ENCODE data around the gene CYB5R3.
"Not testable (repeated sequence)": the region's sequence is repeated elsewhere in the genome, so short reads cannot be mapped to it uniquely, and the experiment has no call there.

The CYB5R3 gene

DNA sequence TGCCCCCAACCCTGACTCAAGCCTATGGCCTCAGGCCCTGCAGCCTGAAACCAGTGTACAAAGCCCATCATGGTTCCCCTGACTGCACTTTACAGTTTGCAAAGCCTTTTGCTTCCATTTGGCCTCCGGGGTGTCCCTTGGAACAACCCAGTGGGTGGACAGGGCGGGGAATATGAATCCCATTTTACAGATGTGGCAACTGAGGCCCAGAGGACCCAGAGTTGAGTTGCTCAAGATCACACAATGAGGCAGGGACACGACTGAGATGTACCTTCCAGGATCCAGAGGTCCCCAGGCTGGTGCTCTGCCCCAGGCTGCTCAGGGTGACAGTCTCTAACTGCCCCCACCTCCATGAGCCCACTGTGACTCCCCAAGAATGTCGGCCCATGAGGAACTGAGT lies 29.1 kb downstream of the CYB5R3 start:
- no peaks in the 10 kb centered on the region for H3K27me3 ChIP-seq (ENCODE audit: control insufficient read depth, insufficient read depth, low read length)
- H3K4me1 ChIP-seq: no peaks in the 10 kb centered on the region
- TF ChIP-seq, protein P1, sequence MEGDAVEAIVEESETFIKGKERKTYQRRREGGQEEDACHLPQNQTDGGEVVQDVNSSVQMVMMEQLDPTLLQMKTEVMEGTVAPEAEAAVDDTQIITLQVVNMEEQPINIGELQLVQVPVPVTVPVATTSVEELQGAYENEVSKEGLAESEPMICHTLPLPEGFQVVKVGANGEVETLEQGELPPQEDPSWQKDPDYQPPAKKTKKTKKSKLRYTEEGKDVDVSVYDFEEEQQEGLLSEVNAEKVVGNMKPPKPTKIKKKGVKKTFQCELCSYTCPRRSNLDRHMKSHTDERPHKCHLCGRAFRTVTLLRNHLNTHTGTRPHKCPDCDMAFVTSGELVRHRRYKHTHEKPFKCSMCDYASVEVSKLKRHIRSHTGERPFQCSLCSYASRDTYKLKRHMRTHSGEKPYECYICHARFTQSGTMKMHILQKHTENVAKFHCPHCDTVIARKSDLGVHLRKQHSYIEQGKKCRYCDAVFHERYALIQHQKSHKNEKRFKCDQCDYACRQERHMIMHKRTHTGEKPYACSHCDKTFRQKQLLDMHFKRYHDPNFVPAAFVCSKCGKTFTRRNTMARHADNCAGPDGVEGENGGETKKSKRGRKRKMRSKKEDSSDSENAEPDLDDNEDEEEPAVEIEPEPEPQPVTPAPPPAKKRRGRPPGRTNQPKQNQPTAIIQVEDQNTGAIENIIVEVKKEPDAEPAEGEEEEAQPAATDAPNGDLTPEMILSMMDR (IDR thresholded peaks at IDR 0.05): no peak
- H2AFZ ChIP-seq: no peak overlapping the region
- no peak overlapping the region for H3K4me2 ChIP-seq (ENCODE audit: low read length)
- no peak overlapping the region for H3K4me3 ChIP-seq (ENCODE audit: low read depth, low read length)
- no peak overlapping the region for H3K9ac ChIP-seq
- no peaks in the 10 kb centered on the region for H3K79me2 ChIP-seq
- H3K36me3 ChIP-seq (ENCODE audit: control insufficient read depth, insufficient read depth, low read length): no peaks in the 10 kb centered on the region
- no peak overlapping the region for H3K27ac ChIP-seq
- no peaks in the 10 kb centered on the region for H3K9me3 ChIP-seq (ENCODE audit: control insufficient read depth, low read length)

- H3K4me1 ChIP-seq: no peaks in the 10 kb centered on the region
- H3K9ac ChIP-seq: no peak overlapping the region
- H3K27ac ChIP-seq: no peak overlapping the region
Measured at GRCh38 chr22:42619261-42620063, 29.7 kb downstream of the CYB5R3 start.

DNA sequence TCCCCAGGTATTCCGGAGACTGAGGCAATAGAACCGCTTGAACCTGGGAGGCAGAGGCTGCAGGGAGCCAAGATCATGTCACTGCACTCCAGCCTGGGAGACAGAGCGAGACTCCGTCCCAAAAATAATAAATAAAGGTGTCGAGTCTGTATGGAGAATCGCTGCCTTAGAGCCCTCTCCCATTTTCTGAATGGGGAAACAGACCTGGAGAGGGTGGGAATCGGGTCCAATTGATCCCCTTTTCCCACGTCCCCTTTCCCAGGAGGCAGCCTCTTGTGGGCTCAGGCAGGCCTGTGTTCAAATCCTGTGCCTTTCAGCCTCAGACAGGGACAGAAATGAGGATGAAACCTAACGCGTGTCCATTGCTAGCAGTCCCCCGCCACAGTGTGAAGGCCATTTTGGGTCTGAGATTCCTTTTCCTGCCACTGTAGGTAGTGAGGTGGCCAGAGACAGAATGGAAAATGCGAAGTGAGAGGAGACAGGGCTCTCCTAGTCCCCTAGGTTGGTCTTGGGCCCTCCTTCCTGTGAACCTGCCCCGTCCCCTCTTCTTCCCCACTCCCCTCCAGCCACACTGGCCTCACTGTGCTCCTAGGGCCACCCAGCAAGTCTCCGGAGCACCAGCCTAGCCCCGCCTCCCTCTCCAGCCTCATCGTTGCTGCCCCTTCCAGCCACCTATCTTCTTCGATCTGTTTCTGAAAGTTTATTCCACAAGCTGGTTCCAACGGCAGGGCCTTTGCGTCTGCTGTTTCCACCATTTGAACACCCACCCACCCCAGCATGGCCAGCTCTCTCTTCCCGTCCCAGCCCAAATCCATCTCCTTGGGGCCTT lies 31.8 kb downstream of the CYB5R3 start:
- no peaks in the 10 kb centered on the region for H3K9me3 ChIP-seq (ENCODE audit: control insufficient read depth, low read length)
- no peak overlapping the region for H3K4me2 ChIP-seq (ENCODE audit: low read length)
- H2AFZ ChIP-seq: no peak overlapping the region
- H3K9ac ChIP-seq: no peak overlapping the region
- H3K27me3 ChIP-seq (ENCODE audit: control insufficient read depth, insufficient read depth, low read length): no peaks in the 10 kb centered on the region
- no peak overlapping the region for H3K4me3 ChIP-seq (ENCODE audit: low read depth, low read length)
- H3K4me1 ChIP-seq: no peaks in the 10 kb centered on the region
- no peaks in the 10 kb centered on the region for H3K36me3 ChIP-seq (ENCODE audit: control insufficient read depth, insufficient read depth, low read length)
- TF ChIP-seq, protein P1 (IDR thresholded peaks at IDR 0.05): no peak
- H3K79me2 ChIP-seq: peaks cover 11% of the 10 kb centered on the region
- H3K27ac ChIP-seq: no peak overlapping the region

More at GRCh38 chr22:42619261-42620063, 29.7 kb downstream of the CYB5R3 start:
- TF ChIP-seq, protein P1 (IDR thresholded peaks at IDR 0.05): no peak
- Histone ChIP-seq H2AFZ (no peak overlapping the region), H3K79me2 (no peaks in the 10 kb centered on the region), H3K27me3 (ENCODE audit: control insufficient read depth, insufficient read depth, low read length) (no peaks in the 10 kb centered on the region), H3K9me3 (ENCODE audit: control insufficient read depth, low read length) (no peaks in the 10 kb centered on the region), H3K36me3 (ENCODE audit: control insufficient read depth, insufficient read depth, low read length) (no peaks in the 10 kb centered on the region), H3K4me3 (ENCODE audit: low read depth, low read length) (no peak overlapping the region), H3K4me2 (ENCODE audit: low read length) (no peak overlapping the region)

DNA sequence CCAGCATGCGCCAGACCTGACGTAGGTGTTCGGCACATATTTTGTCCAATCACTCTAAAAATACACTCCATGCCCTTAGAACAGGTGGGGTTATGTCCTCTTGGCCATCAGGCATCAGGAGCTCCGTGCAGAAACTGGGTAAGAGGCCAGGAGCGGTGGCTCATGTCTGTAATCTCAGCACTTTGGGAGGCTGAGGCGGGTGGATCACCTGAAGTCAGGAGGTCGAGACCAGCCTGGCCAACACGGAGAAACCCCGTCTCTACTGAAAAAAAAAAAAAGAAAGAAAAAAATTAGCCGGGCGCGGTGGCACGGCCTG lies 33.4 kb downstream of the CYB5R3 start:
- not testable (repeated sequence) for H3K36me3 ChIP-seq (ENCODE audit: control insufficient read depth, insufficient read depth, low read length); H3K27me3 ChIP-seq (ENCODE audit: control insufficient read depth, insufficient read depth, low read length); H3K4me1 ChIP-seq; H3K9me3 ChIP-seq (ENCODE audit: control insufficient read depth, low read length); H3K9ac ChIP-seq
- Histone ChIP-seq H3K79me2 (peaks cover 23% of the 10 kb centered on the region), H2AFZ (peak overlapping the region; percentile 35), H3K27ac (peak overlapping the region; percentile 99), H3K4me3 (ENCODE audit: low read depth, low read length) (peak overlapping the region; percentile 83), H3K4me2 (ENCODE audit: low read length) (peak overlapping the region; percentile 72)

DNA sequence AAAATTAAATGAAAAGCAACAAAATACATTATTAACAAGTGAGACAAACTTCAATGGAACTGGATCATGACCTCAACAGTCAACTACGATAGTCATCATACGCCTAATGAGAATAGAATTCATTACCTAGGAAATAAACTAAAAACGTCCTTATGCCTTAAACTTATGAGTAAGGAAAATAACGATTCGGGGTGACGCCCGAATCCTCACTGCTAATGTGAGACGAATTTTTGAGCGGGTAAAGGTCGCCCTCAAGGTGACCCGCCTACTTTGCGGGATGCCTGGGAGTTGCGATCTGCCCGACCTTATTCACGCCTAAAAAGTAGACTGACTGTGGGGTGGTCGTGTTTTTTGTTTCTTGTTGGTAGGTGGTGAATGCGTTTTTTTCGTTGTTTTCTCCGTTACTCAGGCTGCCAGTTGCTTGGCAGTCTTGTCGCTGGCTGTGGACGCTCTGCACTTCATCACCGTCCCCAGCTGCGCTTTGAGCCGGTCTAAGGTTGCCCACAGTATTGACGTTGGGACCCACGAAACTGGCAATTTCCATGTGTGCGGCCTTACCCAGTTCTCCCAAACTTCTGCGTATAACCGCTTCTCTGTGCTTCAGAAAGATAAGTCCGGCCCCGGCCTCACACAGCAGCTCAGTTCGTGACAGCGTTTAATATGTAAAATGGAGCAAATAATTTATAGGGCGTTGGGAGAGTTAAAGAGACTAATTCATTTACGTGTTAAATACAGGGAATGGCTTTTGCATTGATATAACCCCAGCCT lies 33.9 kb downstream of the CYB5R3 start:
- H3K27ac ChIP-seq: peak overlapping the region; percentile 99
- H3K4me1 ChIP-seq: peaks cover 3% of the 10 kb centered on the region
- H3K4me2 ChIP-seq (ENCODE audit: low read length): peak overlapping the region; percentile 72
- peak overlapping the region; percentile 35 for H2AFZ ChIP-seq
- TF ChIP-seq, protein P1 (IDR thresholded peaks at IDR 0.05): no peak
- H3K79me2 ChIP-seq: peaks cover 28% of the 10 kb centered on the region
- peak overlapping the region; percentile 67 for H3K9ac ChIP-seq
- H3K9me3 ChIP-seq (ENCODE audit: control insufficient read depth, low read length): no peaks in the 10 kb centered on the region
- no peaks in the 10 kb centered on the region for H3K36me3 ChIP-seq (ENCODE audit: control insufficient read depth, insufficient read depth, low read length)
- H3K27me3 ChIP-seq (ENCODE audit: control insufficient read depth, insufficient read depth, low read length): no peaks in the 10 kb centered on the region
- peak overlapping the region; percentile 83 for H3K4me3 ChIP-seq (ENCODE audit: low read depth, low read length)

Data from parathyroid adenoma (tissue), 2 donors.